Upper lobe of left lung (tissue), 4 donors: ENCODE measurements around the gene AGAP1.

Experiments used
- CTCF ChIP-seq, 6 experiments: fragments of 450-650 bp in 4 of 6; fragments of 200-600 bp in 2 of 6; sonication (generic) in 2 of 6; IDR thresholded peaks; one replicate each; pipeline ENCODE4 v1.5.1; 2016 to 2019; ENCODE audit warnings: antibody characterized with exemption in 6 of 6
- EP300 ChIP-seq, 4 donors: sonication (generic); formaldehyde crosslinking; IDR thresholded peaks; one replicate each; pipeline ENCODE4 v1.5.1; 2017; ENCODE audit warnings: antibody characterized with exemption in 4 of 4, control low read depth in 2 of 4

- TF ChIP-seq EP300 (IDR thresholded peaks at IDR 0.05) (no peak), CTCF (IDR thresholded peaks at IDR 0.05) (no peak)
Measured at GRCh38 chr2:236036045-236036444, 542.2 kb downstream of the AGAP1 start.
